Inflammatory macrophage treated with lipopolysaccharide for 4 hours (primary cell): ENCODE results near the gene PDGFC.
A peak's percentile ranks its signal among the peaks of the same experiment; 100 is the strongest.

ENCODE experiments used
- DNase-seq: peaks from one replicate; pipeline ENCODE4 v3.0.0-alpha.2; 2020

Gene PDGFC

GRCh38 chr4:156972379-156973015, 898 bp upstream of the PDGFC start:
- peak; percentile 43 for DNase-seq

- no peak for DNase-seq
Observed at GRCh38 chr4:156971165-156971675, 379 bp downstream of the PDGFC start.

- DNase-seq = peak; percentile 74
Observed at GRCh38 chr4:156970501-156971164, 966 bp downstream of the PDGFC start.

- no peak for DNase-seq
Observed at GRCh38 chr4:156969911-156970310, 1.7 kb downstream of the PDGFC start.

GRCh38 chr4:156969101-156969500, 2.5 kb downstream of the PDGFC start:
- no peak for DNase-seq

- DNase-seq = peak; percentile 84
Observed at GRCh38 chr4:156968479-156968984, 3.1 kb downstream of the PDGFC start.

- peak; percentile 76 for DNase-seq
Observed at GRCh38 chr4:156966836-156967235, 4.8 kb downstream of the PDGFC start.

- no peak for DNase-seq
Observed at GRCh38 chr4:156963419-156963818, 8.2 kb downstream of the PDGFC start.

- DNase-seq = no peak
Observed at GRCh38 chr4:156962528-156962974, 9.0 kb downstream of the PDGFC start.

- DNase-seq = no peak
Observed at GRCh38 chr4:156962058-156962358, 9.6 kb downstream of the PDGFC start.

- DNase-seq = no peak
Observed at GRCh38 chr4:156961196-156962057, 10.2 kb downstream of the PDGFC start.

GRCh38 chr4:156959298-156959702, 12.3 kb downstream of the PDGFC start:
- no peak for DNase-seq

GRCh38 chr4:156958276-156959074, 13.1 kb downstream of the PDGFC start:
- peak; percentile 57 for DNase-seq

- no peak for DNase-seq
Observed at GRCh38 chr4:156957556-156957955, 14.0 kb downstream of the PDGFC start.

- DNase-seq = peak; percentile 47
Observed at GRCh38 chr4:156956826-156957368, 14.7 kb downstream of the PDGFC start.

- DNase-seq = no peak
Observed at GRCh38 chr4:156956359-156956758, 15.2 kb downstream of the PDGFC start.

- DNase-seq = peak; percentile 60
Observed at GRCh38 chr4:156954587-156954986, 17.0 kb downstream of the PDGFC start.

GRCh38 chr4:156953951-156954350, 17.6 kb downstream of the PDGFC start:
- no peak for DNase-seq

- DNase-seq = no peak
Observed at GRCh38 chr4:156953001-156953400, 18.6 kb downstream of the PDGFC start.

- DNase-seq = no peak
Observed at GRCh38 chr4:156952078-156952759, 19.4 kb downstream of the PDGFC start.

GRCh38 chr4:156950948-156951347, 20.7 kb downstream of the PDGFC start:
- no peak for DNase-seq

- no peak for DNase-seq
Observed at GRCh38 chr4:156950090-156950489, 21.5 kb downstream of the PDGFC start.
